H1 (cell line): ENCODE results near the gene TBC1D2B. TPM values are rescaled to one million over a fixed set of nuclear protein-coding genes. Genes with fewer than 3 reads are reported as not detected.

Experiments
- polyA plus RNA-seq, 7 experiments: library from polyadenylated mRNA; depleted of rRNA in 3 of 7; stranded (reverse) in 5 of 7; unstranded in 2 of 7; fragments of >200 nt in 5 of 7; fragments of 200-250 nt in 2 of 7; gene quantifications; 1 replicate in 5 of 7; 2 replicates in 1 of 7; 4 replicates in 1 of 7; pipeline versions ENCODE4 v1.2.1 to v1.2.3, GENCODE V29; 2011 to 2013; ENCODE audit warnings: missing spikeins in 2 of 7, mixed read lengths in 2 of 7
- total RNA-seq: library from RNA; stranded (reverse); fragmentation: NEBNext Ultra II Directional; extraction: Animal tissue kit (Norgen Biotek cat#: 25700); gene quantifications from 2 replicates; pipeline ENCODE4 v1.2.1, GENCODE V29; 2021
- TF ChIP-seq, protein P1 (sequence below): fragments of 300-600 bp; sonication (generic); IDR thresholded peaks from 2 replicates; pipeline ENCODE4 v1.7.1; 2012; ENCODE audit warnings: low read length, moderate library complexity, mild to moderate bottlenecking, inconsistent platforms; ENCODE audit not compliant: insufficient replicate concordance

The TBC1D2B gene
- total and polyA plus RNA-seq, 2 of the 8 experiments (the other 6 are each of a cell fraction or from before 2014, with no cell fraction given) = 11.9 to 19.5 TPM

DNA sequence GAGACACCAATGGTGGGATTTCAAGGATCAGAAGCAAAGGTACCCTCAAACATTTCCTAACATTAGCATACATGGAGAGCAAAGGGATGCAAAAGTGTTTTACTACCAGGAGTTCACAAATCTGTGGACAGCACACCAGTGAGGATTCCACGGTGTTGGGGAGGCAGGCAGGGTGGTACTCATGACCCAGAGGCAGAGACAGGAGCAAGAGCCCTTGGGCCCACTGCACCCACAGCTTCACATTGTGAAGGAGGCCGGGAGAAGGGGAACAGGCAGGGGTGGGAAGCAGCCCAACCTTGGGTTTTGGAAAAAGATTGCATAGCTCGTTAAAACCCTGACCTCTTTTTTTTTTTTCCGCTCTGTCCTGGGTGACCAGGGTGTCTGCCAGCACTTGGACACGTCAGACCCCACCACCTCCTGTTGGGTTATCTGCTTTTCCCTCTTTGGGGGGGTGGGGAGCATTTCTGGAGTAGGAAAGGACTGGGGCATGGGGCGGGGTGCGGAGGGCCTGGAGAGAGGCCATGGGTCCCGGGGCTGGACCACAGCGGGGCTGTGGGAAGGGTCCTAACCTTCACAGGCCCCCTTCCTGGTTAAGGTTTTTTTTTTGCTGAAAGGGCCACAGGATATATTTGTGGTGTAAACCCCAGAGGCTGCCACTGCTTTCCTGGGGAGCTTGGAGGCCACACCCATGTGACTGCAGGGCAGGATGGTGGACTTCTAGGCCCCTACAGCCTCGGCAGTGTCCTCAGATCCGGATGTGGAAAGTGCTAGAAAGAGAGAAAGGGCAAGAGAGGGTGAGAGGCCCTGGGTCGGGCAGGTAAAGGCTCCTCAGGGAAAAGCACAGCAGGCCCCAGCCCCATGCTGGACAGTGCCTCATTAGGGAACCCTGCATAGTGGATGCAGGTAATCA, 27.3 kb upstream of the TBC1D2B start (continued):
- TF ChIP-seq, protein P1, sequence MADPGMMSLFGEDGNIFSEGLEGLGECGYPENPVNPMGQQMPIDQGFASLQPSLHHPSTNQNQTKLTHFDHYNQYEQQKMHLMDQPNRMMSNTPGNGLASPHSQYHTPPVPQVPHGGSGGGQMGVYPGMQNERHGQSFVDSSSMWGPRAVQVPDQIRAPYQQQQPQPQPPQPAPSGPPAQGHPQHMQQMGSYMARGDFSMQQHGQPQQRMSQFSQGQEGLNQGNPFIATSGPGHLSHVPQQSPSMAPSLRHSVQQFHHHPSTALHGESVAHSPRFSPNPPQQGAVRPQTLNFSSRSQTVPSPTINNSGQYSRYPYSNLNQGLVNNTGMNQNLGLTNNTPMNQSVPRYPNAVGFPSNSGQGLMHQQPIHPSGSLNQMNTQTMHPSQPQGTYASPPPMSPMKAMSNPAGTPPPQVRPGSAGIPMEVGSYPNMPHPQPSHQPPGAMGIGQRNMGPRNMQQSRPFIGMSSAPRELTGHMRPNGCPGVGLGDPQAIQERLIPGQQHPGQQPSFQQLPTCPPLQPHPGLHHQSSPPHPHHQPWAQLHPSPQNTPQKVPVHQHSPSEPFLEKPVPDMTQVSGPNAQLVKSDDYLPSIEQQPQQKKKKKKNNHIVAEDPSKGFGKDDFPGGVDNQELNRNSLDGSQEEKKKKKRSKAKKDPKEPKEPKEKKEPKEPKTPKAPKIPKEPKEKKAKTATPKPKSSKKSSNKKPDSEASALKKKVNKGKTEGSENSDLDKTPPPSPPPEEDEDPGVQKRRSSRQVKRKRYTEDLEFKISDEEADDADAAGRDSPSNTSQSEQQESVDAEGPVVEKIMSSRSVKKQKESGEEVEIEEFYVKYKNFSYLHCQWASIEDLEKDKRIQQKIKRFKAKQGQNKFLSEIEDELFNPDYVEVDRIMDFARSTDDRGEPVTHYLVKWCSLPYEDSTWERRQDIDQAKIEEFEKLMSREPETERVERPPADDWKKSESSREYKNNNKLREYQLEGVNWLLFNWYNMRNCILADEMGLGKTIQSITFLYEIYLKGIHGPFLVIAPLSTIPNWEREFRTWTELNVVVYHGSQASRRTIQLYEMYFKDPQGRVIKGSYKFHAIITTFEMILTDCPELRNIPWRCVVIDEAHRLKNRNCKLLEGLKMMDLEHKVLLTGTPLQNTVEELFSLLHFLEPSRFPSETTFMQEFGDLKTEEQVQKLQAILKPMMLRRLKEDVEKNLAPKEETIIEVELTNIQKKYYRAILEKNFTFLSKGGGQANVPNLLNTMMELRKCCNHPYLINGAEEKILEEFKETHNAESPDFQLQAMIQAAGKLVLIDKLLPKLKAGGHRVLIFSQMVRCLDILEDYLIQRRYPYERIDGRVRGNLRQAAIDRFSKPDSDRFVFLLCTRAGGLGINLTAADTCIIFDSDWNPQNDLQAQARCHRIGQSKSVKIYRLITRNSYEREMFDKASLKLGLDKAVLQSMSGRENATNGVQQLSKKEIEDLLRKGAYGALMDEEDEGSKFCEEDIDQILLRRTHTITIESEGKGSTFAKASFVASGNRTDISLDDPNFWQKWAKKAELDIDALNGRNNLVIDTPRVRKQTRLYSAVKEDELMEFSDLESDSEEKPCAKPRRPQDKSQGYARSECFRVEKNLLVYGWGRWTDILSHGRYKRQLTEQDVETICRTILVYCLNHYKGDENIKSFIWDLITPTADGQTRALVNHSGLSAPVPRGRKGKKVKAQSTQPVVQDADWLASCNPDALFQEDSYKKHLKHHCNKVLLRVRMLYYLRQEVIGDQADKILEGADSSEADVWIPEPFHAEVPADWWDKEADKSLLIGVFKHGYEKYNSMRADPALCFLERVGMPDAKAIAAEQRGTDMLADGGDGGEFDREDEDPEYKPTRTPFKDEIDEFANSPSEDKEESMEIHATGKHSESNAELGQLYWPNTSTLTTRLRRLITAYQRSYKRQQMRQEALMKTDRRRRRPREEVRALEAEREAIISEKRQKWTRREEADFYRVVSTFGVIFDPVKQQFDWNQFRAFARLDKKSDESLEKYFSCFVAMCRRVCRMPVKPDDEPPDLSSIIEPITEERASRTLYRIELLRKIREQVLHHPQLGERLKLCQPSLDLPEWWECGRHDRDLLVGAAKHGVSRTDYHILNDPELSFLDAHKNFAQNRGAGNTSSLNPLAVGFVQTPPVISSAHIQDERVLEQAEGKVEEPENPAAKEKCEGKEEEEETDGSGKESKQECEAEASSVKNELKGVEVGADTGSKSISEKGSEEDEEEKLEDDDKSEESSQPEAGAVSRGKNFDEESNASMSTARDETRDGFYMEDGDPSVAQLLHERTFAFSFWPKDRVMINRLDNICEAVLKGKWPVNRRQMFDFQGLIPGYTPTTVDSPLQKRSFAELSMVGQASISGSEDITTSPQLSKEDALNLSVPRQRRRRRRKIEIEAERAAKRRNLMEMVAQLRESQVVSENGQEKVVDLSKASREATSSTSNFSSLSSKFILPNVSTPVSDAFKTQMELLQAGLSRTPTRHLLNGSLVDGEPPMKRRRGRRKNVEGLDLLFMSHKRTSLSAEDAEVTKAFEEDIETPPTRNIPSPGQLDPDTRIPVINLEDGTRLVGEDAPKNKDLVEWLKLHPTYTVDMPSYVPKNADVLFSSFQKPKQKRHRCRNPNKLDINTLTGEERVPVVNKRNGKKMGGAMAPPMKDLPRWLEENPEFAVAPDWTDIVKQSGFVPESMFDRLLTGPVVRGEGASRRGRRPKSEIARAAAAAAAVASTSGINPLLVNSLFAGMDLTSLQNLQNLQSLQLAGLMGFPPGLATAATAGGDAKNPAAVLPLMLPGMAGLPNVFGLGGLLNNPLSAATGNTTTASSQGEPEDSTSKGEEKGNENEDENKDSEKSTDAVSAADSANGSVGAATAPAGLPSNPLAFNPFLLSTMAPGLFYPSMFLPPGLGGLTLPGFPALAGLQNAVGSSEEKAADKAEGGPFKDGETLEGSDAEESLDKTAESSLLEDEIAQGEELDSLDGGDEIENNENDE = no peak
